ENCODE measurements around the gene TMED7. TPM values are rescaled to one million over a fixed set of nuclear protein-coding genes. Genes with fewer than 3 reads are reported as not detected.

Gene TMED7
- total and polyA plus RNA-seq, 2 of the 13 experiments (the other 11 are each of a cell fraction or from before 2014, with no cell fraction given), result 58.0 to 113 TPM

DNA sequence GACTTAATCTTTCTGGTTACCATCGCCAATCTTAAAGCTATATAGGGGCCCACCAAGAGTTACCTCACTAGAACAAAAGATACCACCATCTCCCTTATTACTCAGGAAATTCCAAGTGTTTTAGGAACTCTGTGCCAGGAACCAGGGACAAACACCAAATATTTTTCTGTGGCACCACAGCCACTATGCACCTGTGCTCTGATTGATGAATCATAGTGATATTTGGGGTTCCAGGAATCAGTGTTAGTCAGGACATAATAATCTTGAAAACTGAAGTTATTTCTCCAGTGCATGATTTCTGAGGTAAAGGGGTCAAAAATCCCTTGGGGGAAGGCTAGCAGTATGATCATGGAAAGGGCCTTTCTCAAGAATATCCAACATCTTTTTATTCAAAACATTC, 10.2 kb upstream of the TMED7 start:
- in situ Hi-C loops (cut with HindIII; ENCODE audit: extremely low pct_ligation_motif_present, low pct_unique_long_range_greater_than_20kb) (no loop called here), intact Hi-C loops (cut with micrococcal nuclease; ENCODE audit: unreplicated experiment) (no loop called here)
- Histone ChIP-seq H3K4me3 (replicated peaks in 1 of 3; ENCODE audit: insufficient read depth in 1 of 3, low read depth in 2 of 3, low read length in 3 of 3) (no peak overlapping the region), H4K20me1 (ENCODE audit: insufficient read depth, low read length) (no peaks in the 10 kb centered on the region), H2AFZ (ENCODE audit: low read length) (no peak overlapping the region), H3K9me3 (ENCODE audit: low read length) (no peaks in the 10 kb centered on the region), H3K9ac (ENCODE audit: insufficient read depth, low read depth, low read length) (no peak overlapping the region), H3K36me3 (replicated peaks in 1 of 2; ENCODE audit: control insufficient read depth in 1 of 2, insufficient read depth in 2 of 2, low read length in 2 of 2) (no peaks in the 10 kb centered on the region), H3K4me1 (ENCODE audit: insufficient read depth, low read length) (peaks cover 22% of the 10 kb centered on the region), H3K4me2 (ENCODE audit: low read depth, low read length) (0 out of 2 replicates have a peak overlapping the region, but pooled peaks have one; percentile 21), H3K27ac (ENCODE audit: extremely low read length, insufficient read depth, low read length) (no peak overlapping the region), H3K79me2 (ENCODE audit: insufficient read depth, low read length) (no peaks in the 10 kb centered on the region), H3K27me3 (ENCODE audit: control insufficient read depth in 1 of 2, insufficient read depth in 2 of 2, low read length in 2 of 2) (0 out of 5 replicates have a peak, but pooled peaks cover 0 to 2% of the 10 kb centered on the region in 2 experiments)
- FAIRE-seq (no peak), ATAC-seq (no peak), DNase-seq (ENCODE audit: low spot score) (no peak)
- ChIA-PET POLR2A (no interaction called here), CTCF (ENCODE audit: low intra/inter-chr PET ratio, low total read pairs) (interaction anchor here (2.3 kb wide), 1 partner anchor 195 kb away, joined by 18 read pairs; no protein-coding TSS in a partner anchor)
- no peak for TF ChIP-seq KLF15 (CRISPR knock-in tag; IDR thresholded peaks at IDR 0.05; ENCODE audit: borderline replicate concordance)
- TF ChIP-seq, protein P1, sequence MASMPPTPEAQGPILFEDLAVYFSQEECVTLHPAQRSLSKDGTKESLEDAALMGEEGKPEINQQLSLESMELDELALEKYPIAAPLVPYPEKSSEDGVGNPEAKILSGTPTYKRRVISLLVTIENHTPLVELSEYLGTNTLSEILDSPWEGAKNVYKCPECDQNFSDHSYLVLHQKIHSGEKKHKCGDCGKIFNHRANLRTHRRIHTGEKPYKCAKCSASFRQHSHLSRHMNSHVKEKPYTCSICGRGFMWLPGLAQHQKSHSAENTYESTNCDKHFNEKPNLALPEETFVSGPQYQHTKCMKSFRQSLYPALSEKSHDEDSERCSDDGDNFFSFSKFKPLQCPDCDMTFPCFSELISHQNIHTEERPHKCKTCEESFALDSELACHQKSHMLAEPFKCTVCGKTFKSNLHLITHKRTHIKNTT (CRISPR knock-in tag; IDR thresholded peaks at IDR 0.05), result no peak
- WGBS (ENCODE audit: low lambda C conversion rate), result 0% methylated on average over 1 of the region's 1 CpG
- BruUV-seq (replicated peaks), result no TSS peak

DNA sequence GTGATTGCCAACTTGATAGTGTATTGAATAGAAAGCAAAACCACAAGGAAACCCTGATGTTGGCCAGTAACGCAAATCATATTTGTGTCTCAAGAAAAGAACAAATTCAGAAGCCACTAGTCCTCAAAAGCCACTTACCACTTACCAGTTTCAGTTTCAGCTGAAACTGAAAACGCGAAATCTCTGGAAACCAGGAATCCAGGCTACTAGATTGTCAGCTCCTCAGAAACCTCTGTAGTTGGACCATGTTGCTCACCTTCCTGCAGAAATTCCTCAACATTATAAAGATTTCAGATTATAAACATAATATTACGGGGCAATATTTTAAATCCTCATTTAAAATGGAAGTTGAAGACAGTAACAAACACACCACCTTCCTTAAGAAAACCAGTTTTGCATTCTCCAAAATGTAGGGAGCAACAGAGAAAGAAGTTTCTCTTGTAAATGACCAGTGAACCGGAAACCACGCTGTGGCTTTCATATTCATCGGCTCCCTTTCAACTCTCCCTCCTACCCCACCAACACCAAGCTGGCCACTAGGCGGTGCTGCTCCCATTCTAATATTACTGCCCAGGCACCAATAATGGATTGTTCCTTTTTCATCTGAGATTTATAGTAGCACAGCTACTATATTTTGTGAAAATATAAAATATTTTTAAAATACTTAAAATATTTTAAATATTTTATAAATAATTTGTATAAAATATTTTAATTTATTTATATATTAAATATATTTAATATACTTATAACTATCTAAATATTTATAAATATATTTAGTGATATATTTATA, 8.7 kb upstream of the TMED7 start:
- Histone ChIP-seq H3K79me2 (ENCODE audit: insufficient read depth, low read length) (no peaks in the 10 kb centered on the region), H3K4me1 (ENCODE audit: insufficient read depth, low read length) (peaks cover 22% of the 10 kb centered on the region), H3K27ac (ENCODE audit: extremely low read length, insufficient read depth, low read length) (peak overlapping the region; percentile 59), H3K4me3 (replicated peaks in 1 of 3; ENCODE audit: insufficient read depth in 1 of 3, low read depth in 2 of 3, low read length in 3 of 3) (peak overlapping the region; percentile 57 to 61 (median 60)), H3K4me2 (ENCODE audit: low read depth, low read length) (peak overlapping the region; percentile 68), H3K27me3 (ENCODE audit: control insufficient read depth in 1 of 2, insufficient read depth in 2 of 2, low read length in 2 of 2) (0 out of 5 replicates have a peak, but pooled peaks cover 0 to 2% of the 10 kb centered on the region in 2 experiments), H3K9me3 (ENCODE audit: low read length) (no peaks in the 10 kb centered on the region), H3K36me3 (replicated peaks in 1 of 2; ENCODE audit: control insufficient read depth in 1 of 2, insufficient read depth in 2 of 2, low read length in 2 of 2) (no peaks in the 10 kb centered on the region), H2AFZ (ENCODE audit: low read length) (peak overlapping the region; percentile 99), H4K20me1 (ENCODE audit: insufficient read depth, low read length) (no peaks in the 10 kb centered on the region), H3K9ac (ENCODE audit: insufficient read depth, low read depth, low read length) (peak overlapping the region; percentile 72)
- intact Hi-C loops (cut with micrococcal nuclease; ENCODE audit: unreplicated experiment) (loop anchor here (1.0 kb wide), 4 partner anchors 137 to 434 kb away; no protein-coding TSS in a partner anchor), in situ Hi-C loops (cut with HindIII; ENCODE audit: extremely low pct_ligation_motif_present, low pct_unique_long_range_greater_than_20kb) (no loop called here)
- ATAC-seq, result peak; percentile 99
- POLR2A ChIA-PET, result interaction anchor here (1.2 kb wide), 1 partner anchor 9 kb away, joined by 5 read pairs; the partner anchor contains the start of gene TMED7
- peak; percentile 78 for DNase-seq (ENCODE audit: low spot score)
- FAIRE-seq, result peak; percentile 93
- CTCF ChIA-PET (ENCODE audit: low intra/inter-chr PET ratio, low total read pairs), result interaction anchor here (1.1 to 2.3 kb wide), 4 partner anchors 197 to 433 kb away, joined by 3 to 24 read pairs (median 16); no protein-coding TSS in a partner anchor
- BruUV-seq (replicated peaks), result TSS peak; percentile 78
- WGBS (ENCODE audit: low lambda C conversion rate), result under 1% methylated on average over 8 of the region's 8 CpGs
- TF ChIP-seq NR2F6 (IDR thresholded peaks at IDR 0.05) (no peak), NR2F6 (CRISPR knock-in tag; IDR thresholded peaks at IDR 0.05) (0 out of 2 replicates have a peak, but pooled peaks have one; percentile 15), NFATC3 (CRISPR knock-in tag; IDR thresholded peaks at IDR 0.05) (no peak), ZNF329 (CRISPR knock-in tag; IDR thresholded peaks at IDR 0.05; ENCODE audit: low read depth) (no peak), ZNF776 (CRISPR knock-in tag; IDR thresholded peaks at IDR 0.05) (no peak), ARNTL (CRISPR knock-in tag; IDR thresholded peaks at IDR 0.05) (no peak), ZSCAN12 (CRISPR knock-in tag; IDR thresholded peaks at IDR 0.05) (no peak), ZNF546 (CRISPR knock-in tag; conservative IDR thresholded peaks at IDR 0.05) (no peak), PCBP2 (optimal IDR thresholded peaks at IDR 0.05; ENCODE audit: low read depth, low read length, poor library complexity, severe bottlenecking) (no peak), NFKB2 (CRISPR knock-in tag; IDR thresholded peaks at IDR 0.05; ENCODE audit: borderline replicate concordance) (no peak)
- TF ChIP-seq, protein P2, sequence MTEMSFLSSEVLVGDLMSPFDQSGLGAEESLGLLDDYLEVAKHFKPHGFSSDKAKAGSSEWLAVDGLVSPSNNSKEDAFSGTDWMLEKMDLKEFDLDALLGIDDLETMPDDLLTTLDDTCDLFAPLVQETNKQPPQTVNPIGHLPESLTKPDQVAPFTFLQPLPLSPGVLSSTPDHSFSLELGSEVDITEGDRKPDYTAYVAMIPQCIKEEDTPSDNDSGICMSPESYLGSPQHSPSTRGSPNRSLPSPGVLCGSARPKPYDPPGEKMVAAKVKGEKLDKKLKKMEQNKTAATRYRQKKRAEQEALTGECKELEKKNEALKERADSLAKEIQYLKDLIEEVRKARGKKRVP (CRISPR knock-in tag; IDR thresholded peaks at IDR 0.05), result no peak
- TF ChIP-seq, protein P3, sequence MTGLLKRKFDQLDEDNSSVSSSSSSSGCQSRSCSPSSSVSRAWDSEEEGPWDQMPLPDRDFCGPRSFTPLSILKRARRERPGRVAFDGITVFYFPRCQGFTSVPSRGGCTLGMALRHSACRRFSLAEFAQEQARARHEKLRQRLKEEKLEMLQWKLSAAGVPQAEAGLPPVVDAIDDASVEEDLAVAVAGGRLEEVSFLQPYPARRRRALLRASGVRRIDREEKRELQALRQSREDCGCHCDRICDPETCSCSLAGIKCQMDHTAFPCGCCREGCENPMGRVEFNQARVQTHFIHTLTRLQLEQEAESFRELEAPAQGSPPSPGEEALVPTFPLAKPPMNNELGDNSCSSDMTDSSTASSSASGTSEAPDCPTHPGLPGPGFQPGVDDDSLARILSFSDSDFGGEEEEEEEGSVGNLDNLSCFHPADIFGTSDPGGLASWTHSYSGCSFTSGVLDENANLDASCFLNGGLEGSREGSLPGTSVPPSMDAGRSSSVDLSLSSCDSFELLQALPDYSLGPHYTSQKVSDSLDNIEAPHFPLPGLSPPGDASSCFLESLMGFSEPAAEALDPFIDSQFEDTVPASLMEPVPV (CRISPR knock-in tag; IDR thresholded peaks at IDR 0.05), result no peak

Data from HepG2 (cell line).